Amniotic epithelial cell (primary cell): Measurements from ENCODE around the gene RASSF8.

Experiments
- DNase-seq: peaks from one replicate; pipeline ENCODE4 v3.0.0-alpha.2; 2010; ENCODE audit warnings: low read depth

The RASSF8 gene

DNA sequence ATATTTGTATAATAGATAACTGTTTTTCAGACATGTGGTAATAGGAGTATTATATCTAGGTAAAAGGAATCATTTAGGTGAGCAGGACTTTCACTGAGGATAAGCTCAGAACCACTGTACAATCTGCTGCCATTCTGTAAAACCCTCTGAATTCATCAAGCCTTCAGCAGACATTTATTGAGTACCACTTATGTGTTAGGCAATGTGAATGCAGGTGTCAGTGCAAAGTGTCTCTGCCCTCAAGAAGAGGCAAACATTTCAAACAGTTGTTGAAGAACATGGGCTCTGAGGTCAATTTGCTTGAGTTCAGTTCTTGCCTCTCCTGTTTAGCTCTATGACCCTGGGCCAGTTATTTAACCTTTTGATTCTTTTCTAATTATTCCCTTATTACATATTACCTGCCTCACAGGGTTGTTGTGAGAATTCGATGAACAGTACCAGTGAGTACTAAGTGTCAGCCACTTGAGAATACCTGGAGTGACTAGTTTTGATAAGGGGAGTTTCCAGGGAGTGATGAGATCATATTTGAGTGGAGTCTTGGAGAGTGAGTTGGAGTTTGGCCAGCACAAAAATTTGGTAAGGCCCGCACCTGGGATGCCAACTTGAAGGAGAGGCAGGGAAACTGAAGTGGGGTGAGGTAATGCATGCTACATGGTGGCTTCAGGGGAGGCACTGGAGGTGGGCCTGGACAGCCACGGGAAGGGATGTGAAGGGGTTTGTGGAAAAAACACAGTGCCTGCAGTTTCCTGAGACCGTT, 33.7 kb downstream of the RASSF8 start:
- DNase-seq: no peak

- DNase-seq: peak; percentile 73
Observed at GRCh38 chr12:25993901-25994651, 35.6 kb downstream of the RASSF8 start.

GRCh38 chr12:25994901-25995625, 36.6 kb downstream of the RASSF8 start:
- DNase-seq: no peak

GRCh38 chr12:25995906-25996305, 37.4 kb downstream of the RASSF8 start:
- peak; percentile 32 for DNase-seq

DNA sequence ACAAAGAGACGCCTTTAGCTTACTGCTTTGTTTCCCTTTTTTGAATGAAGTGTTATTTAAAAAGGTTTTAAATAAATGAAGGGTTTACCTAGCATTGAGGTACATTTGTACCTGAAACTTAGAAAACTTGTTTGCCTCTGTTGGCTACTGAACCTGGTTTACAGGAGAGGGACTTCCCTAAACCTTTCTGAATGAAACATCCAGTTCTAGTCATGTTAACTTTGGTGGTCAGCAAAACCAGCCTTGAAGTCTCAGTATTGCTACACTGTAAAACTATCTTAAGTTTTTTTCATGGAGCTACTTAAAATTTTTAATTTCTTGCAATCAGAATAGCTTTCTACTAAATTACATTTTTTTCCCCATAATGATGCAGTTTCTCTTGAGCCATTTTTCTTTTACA, 38.2 kb downstream of the RASSF8 start:
- no peak for DNase-seq

GRCh38 chr12:25997201-25997963, 38.9 kb downstream of the RASSF8 start:
- peak; percentile 72 for DNase-seq

DNA sequence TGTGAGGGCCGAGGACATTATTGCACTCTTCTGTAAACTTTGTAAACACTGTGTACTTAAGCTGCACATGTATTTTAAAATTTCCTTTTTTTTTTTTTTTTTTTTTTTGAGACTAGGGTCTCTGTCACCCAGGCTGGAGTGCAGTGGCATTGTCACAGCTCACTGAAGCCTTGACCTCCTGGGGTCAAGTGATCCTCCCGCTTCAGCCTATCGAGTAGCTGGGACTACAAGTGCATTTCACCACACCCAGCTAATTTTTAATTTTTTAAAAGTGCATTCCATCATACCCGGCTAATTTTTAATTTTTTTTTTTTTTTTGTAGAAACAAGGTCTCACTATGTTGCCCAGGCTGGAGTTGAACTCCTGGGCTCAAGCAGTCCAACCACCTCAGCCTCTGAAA, 42.4 kb downstream of the RASSF8 start:
- no peak for DNase-seq

- no peak for DNase-seq
Observed at GRCh38 chr12:26001530-26001929, 43.0 kb downstream of the RASSF8 start.

DNA sequence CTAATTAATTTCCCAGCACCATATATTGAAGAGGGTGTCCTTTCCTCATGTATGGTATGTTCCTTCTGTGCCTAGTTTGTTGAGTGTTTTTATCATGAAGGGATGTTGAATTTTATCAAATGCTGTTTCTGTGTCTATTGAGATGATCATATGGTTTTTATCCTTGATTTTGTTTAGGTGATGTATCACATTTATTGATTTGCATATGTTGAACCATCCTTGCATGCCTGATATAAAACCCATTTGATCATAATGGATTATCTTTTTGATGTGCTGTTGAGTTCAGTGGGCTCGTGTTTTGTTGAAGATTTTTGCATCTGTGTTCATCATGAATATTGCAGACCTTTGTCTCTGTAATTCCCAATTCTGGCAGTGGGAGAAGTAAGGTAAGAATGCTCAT, 44.6 kb downstream of the RASSF8 start:
- no peak for DNase-seq

GRCh38 chr12:26007566-26007965, 49.1 kb downstream of the RASSF8 start:
- DNase-seq: no peak

DNA sequence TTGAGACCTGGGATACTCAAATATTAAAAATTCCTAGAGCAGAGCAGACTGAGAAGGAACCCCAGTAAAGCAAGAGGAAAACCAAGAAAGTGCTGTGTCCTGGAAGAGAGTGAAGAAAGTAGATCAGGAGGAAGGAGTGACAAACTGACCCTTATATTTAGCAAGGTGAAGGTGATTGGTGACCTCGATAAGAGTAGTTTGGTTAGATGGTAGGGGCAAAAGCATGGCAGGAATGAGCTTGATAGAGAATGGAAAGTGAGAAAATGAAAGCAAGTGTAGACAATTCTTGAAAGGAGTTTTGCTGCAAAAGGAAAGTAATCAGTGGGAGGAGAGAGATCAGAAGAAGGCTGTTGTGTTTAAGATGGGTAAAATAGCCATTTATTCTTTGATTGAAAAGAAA, 51.1 kb downstream of the RASSF8 start:
- DNase-seq: no peak

GRCh38 chr12:26010293-26010821, 51.9 kb downstream of the RASSF8 start:
- DNase-seq: no peak

GRCh38 chr12:26011099-26011498, 52.6 kb downstream of the RASSF8 start:
- DNase-seq: peak; percentile 65

- no peak for DNase-seq
Observed at GRCh38 chr12:26014085-26014484, 55.6 kb downstream of the RASSF8 start.

GRCh38 chr12:26016516-26016915, 58.0 kb downstream of the RASSF8 start:
- no peak for DNase-seq

DNA sequence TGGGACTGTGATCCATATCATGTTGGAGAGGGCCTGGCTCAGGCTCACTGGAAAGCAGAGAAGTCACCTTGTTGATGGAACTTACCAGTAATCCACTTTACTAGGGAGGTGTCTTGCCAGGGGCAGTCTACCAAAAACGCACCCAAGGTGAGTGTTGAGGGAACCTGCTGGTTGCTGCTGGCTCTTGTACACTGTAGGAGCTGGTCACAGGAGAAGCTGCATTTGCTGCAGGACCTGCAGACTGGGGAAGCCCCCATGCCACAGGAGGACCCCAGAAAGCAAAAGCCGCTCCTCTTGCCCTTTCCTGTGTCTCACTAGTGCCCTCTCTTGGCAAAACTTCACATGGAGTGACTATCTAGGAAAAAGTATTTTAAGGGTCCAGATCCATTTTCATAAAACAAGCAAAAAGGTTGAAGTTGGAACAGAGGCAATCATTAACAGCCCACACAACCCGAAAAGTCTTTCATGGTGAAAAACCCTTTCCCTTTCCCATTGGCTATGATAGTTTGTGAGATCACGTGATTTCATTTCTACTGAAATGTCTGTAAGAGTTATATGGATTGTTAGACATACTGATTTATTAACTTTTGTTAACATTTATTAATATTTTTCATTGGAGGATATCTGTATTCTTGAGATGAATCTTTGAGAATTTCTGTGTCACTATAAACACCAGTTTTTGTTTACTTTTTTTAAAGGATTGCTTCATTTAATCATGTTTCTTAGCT, 59.2 kb downstream of the RASSF8 start:
- peak; percentile 40 for DNase-seq

DNA sequence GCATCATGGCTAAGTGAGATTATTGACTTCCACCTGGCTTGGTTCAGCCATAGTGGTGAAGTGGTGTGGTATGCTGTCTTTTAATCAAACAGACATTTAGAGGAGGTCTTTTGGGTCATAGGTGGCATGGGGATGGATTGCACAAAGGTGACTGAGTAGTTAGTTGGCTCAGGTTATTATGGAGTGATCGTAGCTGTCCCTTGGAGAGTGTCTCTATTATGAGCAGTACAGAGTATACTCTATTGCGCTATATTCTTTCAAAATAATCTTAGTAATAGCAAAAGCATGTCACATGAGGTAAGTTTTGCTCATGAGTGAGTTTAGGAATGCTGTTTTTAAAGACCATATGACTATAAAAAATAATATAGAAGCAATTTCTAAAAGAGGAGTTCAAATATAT, 60.4 kb downstream of the RASSF8 start:
- peak; percentile 63 for DNase-seq

GRCh38 chr12:26021534-26021933, 63.1 kb downstream of the RASSF8 start:
- DNase-seq: no peak

GRCh38 chr12:26022043-26022442, 63.6 kb downstream of the RASSF8 start:
- DNase-seq: no peak

DNA sequence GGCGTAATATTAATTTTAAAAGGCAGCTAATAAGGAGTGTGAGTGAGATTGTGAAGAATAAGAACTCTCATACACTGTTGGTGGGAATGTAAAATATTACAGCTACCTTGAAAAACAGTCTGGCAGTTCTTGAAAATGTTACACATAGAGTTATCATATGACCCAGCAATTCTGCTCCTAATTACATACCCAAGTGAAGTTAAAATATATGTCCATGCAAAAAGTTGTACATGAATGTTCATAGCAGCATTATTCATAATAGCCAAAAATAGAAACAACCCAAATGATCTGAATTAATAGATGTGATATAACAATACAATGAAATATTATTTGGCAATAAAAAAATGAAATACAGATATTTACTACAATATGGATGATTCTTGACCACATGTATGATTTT, 68.2 kb downstream of the RASSF8 start:
- DNase-seq: no peak

GRCh38 chr12:26027401-26027800, 68.9 kb downstream of the RASSF8 start:
- DNase-seq: no peak
